Stimulated activated CD4-positive, alpha-beta T cell treated with anti-CD3 and anti-CD28 coated beads, Interleukin-4, amount 100 ng/mL, for 24 hours (primary cell): ENCODE data around the gene PARL.

Source experiments
- DNase-seq: peaks from one replicate; pipeline ENCODE4 v3.0.0-alpha.2; 2020

PARL gene

GRCh38 chr3:183845608-183846288 is 38.9 kb downstream of the PARL start:
- DNase-seq: no peak

DNA sequence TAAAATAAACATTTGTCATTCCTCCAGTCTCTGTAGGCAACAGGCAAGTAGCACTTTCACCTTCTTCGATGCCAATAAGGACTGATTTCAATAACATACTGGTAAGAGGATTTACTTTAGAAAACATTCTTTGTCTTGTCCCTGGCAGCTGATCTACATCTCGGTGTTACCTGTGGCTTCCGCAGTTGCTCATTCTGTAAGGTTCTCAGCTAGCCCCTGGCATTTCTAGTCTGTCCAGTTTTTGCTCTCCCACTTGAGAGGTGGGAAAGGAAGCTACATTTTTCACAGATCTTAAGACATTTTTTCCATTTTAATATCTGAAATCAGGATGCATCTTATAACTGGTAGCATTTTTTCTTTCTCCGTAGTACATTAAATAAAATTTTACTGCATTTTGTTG is 39.6 kb downstream of the PARL start:
- DNase-seq: no peak

- DNase-seq: no peak
Measured at GRCh38 chr3:183844606-183845005, 40.1 kb downstream of the PARL start.

DNA sequence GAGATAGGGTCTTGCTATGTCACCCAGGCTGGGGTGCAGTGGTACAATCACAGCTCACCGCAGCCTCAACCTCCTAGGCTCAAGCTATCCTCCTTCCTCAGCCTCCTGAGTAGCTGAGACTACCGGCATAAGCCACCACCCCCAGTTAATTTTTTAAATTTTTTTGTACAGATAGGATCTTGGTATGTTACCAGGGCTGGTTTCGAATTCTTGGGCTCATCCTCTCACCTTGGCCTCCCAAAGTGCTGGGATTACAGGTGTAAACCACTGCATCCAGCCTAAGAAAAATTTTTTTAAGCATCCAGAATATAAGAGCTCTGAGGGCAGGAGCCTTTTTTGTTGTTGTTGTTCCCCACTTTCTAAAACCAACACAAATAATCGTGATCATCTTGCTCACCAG is 44.9 kb downstream of the PARL start:
- DNase-seq: no peak

DNA sequence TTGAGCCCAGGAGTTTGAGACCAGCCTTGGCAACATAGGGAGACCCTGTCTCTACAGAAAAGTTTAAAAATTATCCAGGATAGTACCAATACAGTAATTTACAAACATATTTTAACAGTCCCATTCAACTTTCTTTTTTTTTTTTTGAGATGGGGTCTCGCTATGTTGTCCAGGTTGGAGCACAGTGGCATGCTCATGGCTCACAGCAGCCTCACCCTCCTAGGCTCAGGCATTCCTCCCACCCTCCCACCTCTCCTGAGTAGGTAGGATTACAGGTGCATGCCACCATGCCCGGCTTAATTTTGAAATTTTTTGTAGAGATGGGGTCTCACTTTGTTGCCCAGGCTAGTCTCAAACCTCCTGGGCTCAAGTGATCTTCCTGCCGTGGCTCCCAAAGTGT is 46.8 kb downstream of the PARL start:
- no peak for DNase-seq

- DNase-seq: no peak
Measured at GRCh38 chr3:183837390-183837789, 47.3 kb downstream of the PARL start.

DNA sequence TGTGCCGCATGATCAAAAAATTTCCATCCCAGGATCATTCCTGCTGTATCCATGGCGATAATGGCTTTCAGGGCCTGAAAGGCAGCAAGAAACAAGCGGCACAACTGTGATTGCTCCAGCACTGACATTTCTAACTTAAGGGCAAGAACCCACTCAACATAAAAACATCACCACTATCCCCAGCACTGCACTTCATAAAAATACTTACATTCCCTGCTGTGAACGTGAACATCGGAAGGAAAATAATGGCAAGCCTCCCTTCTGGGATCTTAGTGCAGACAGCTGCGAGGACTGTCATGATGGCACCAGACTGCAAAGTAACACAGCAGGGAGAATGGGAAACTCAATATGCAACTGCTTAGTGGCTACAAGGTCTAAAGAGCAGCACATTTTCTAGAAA is 51.2 kb downstream of the PARL start:
- DNase-seq: no peak

DNA sequence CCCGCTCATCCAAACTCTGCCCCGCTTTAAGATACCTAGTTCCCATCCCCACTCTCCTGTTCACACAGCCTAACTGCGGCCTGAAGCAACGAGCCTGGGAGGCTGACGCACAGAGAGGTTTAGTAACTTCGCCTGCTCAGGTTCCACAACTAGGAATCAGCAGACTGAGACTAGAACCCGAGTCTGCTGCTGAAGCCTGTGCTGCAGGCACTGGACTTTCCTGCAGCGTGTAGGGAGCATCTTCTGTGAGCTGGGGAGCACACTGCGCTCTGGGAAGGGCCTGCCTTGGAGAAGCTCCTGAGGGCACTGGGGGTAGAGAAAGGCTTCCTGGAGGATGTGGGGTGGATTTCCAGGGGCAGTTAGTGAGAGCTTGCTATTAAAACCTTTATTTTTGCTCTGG is 54.5 kb downstream of the PARL start:
- no peak for DNase-seq

GRCh38 chr3:183829466-183829865 is 55.2 kb downstream of the PARL start:
- DNase-seq: no peak

DNA sequence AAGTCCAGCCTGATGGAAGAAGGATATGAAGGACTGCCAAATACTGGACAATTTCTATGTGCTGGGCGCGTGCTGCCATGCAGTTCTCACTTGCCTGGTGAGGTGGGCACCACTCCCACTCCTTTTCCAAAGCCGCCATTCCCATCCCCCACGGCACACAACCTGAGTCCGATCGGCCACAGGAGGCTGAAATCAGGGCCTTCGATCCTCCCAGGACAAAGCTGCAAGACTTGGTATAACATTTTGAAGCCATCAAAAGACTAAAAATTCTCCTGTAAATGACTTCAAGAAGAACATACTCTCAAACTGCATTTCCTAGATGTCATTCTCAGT is 56.2 kb downstream of the PARL start:
- no peak for DNase-seq

DNA sequence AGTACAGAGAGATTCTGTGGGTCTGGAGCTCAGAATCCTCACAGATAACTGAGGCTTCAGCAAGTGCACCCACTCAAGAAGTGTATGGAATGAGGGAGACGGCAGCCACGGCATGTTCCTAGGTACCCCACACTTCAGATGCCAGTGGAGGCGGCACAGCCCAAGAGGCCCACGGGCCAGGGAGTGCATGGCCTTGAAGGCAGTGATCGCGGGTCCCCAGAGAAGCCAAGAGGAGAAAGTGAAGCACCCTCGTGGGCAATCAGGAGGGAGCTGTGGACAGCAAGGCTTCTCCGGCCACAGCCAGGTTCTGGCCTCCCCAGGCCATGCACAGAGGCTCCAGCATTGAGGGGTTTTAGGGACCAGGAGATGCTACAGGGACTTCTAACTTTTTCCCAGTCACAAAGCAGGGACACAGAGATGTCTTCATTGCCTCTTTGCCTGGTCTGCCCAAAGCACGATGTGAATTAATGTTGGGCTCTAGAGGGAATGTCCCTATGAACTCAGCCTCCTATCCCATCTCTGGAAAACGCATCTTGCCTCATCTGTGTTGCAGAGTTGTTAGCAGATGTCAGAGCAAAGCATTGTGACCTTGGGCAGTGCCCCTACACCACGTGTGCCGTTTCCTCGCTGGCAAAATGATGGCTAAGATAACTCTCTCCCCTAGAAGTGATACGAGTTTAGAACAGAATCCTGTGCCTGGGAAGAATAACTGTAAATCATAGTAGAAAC is 56.7 kb downstream of the PARL start:
- no peak for DNase-seq

- no peak for DNase-seq
Measured at GRCh38 chr3:183826448-183827250, 58.0 kb downstream of the PARL start.

- DNase-seq: peak; percentile 29
Measured at GRCh38 chr3:183825456-183826161, 59.1 kb downstream of the PARL start, which contains the start of gene MAP6D1. TSS of gene MAP6D1 (minus strand) at chr3:183825577. CDS start at chr3:183825547, 30 bp downstream.

GRCh38 chr3:183824761-183825455 is 59.8 kb downstream of the PARL start:
- DNase-seq: no peak

GRCh38 chr3:183823963-183824362 is 60.7 kb downstream of the PARL start:
- no peak for DNase-seq

DNA sequence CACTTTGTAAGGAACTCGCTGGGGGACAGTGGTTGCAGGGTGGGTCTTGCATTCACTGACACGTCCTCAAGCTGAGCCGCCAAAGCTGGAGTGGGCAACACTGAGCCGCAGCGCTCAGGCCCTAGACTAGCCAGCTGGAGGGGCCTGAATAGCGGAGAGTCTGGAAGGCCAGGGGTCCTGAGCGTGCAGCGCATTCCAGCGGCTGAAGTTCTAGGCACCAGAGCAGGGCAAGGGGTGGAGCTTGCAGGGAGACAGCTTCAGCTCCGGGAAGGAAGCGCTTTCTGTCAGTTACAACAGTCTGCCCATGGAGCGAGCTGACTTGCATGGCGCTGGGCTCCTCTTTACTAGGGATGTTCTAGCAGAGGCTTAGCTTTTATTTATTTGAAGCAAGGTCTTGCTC is 62.0 kb downstream of the PARL start:
- no peak for DNase-seq

DNA sequence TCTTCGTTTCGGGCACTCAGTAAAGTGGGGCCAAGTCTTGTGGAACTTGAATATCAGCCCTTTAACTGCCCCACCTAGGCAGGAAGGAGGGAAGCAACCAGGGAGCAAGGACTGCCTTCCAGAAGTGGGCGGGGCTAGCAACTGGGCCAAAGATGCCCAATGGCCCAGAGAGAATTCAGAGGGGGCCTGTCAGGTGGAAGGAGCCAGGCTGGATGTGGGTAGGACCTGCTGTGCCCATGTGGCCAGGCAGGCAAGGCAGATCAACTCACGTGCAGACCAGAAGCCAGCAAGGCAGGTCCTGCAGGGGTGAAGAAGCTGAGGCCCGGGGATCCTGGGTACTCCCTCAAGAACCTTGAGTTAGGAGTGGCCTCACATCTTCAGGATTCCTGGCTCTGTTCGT is 64.8 kb downstream of the PARL start:
- DNase-seq: no peak

GRCh38 chr3:183818706-183819624 is 65.7 kb downstream of the PARL start:
- DNase-seq: no peak

- no peak for DNase-seq
Measured at GRCh38 chr3:183818041-183818620, 66.5 kb downstream of the PARL start.

GRCh38 chr3:183817639-183818038 is 67.0 kb downstream of the PARL start:
- no peak for DNase-seq
